NB4 (cell line): ENCODE results near the gene CFAP251.
"Not testable (repeated sequence)": the region's sequence is repeated elsewhere in the genome, so short reads cannot be mapped to it uniquely, and the experiment has no call there.

Experiments
- DNase-seq: peaks from one replicate; pipeline ENCODE4 v3.0.0; 2010; ENCODE audit warnings: low read depth
- H3K4me3 ChIP-seq: one replicate; pipeline ENCODE4 v1.5.1; 2011; ENCODE audit warnings: mild to moderate bottlenecking, low read depth, low read length, moderate library complexity
- CTCF ChIP-seq: IDR thresholded peaks from one replicate; pipeline ENCODE4 v1.5.1; 2012; ENCODE audit warnings: low read depth, low read length
- MAX ChIP-seq: IDR thresholded peaks from 2 replicates; pipeline ENCODE4 v1.6.1; 2011; ENCODE audit warnings: low read depth, low read length
- MYC ChIP-seq: IDR thresholded peaks from 2 replicates; pipeline ENCODE4 v1.6.1; 2011; ENCODE audit warnings: low read depth, low read length
- POLR2A ChIP-seq: IDR thresholded peaks from 2 replicates; pipeline ENCODE4 v1.6.1; 2011; ENCODE audit warnings: mild to moderate bottlenecking; ENCODE audit not compliant: insufficient read length; ENCODE audit errors: extremely low read depth

Gene CFAP251

GRCh38 chr12:121981456-121981855 lies 63.1 kb downstream of the CFAP251 start:
- H3K4me3 ChIP-seq: no peak overlapping the region

GRCh38 chr12:121982950-121983349 lies 64.6 kb downstream of the CFAP251 start:
- H3K4me3 ChIP-seq: no peak overlapping the region
- TF ChIP-seq MAX (no peak), MYC (no peak), POLR2A (no peak), CTCF (no peak)
- no peak for DNase-seq

More at GRCh38 chr12:121981456-121981855, 63.1 kb downstream of the CFAP251 start:
- TF ChIP-seq MYC: no peak
- no peak for TF ChIP-seq POLR2A
- no peak for TF ChIP-seq MAX
- TF ChIP-seq CTCF: no peak
- DNase-seq: no peak

GRCh38 chr12:121983536-121984210 lies 65.3 kb downstream of the CFAP251 start:
- DNase-seq: no peak
- H3K4me3 ChIP-seq: no peak overlapping the region
- TF ChIP-seq POLR2A (no peak), MAX (no peak), CTCF (no peak), MYC (no peak)

- TF ChIP-seq CTCF: no peak
- no peak for TF ChIP-seq MAX
- TF ChIP-seq MYC: no peak
- no peak for TF ChIP-seq POLR2A
- no peak for DNase-seq
These were observed 68.3 kb downstream of the CFAP251 start for GRCh38 chr12:121986489-121987245.

GRCh38 chr12:121988519-121988918 lies 70.1 kb downstream of the CFAP251 start:
- DNase-seq, H3K4me3 ChIP-seq: not testable (repeated sequence)

More at GRCh38 chr12:121986489-121987245, 68.3 kb downstream of the CFAP251 start:
- H3K4me3 ChIP-seq: no peak overlapping the region

GRCh38 chr12:121989276-121990113 lies 71.1 kb downstream of the CFAP251 start:
- DNase-seq: no peak
- H3K4me3 ChIP-seq: no peak overlapping the region
- TF ChIP-seq POLR2A: no peak
- no peak for TF ChIP-seq MAX
- no peak for TF ChIP-seq MYC
- TF ChIP-seq CTCF: no peak
